B cell (primary cell): ENCODE data around the gene EPB41L1.

Experiments used
- CTCF ChIP-seq: fragments of 200-600 bp; IDR thresholded peaks from one replicate; pipeline ENCODE4 v1.8.0; 2022; ENCODE audit warnings: antibody characterized with exemption, mild to moderate bottlenecking
- EZH2 ChIP-seq: IDR thresholded peaks from 2 replicates; pipeline ENCODE4 v1.6.1; 2012; ENCODE audit warnings: borderline replicate concordance, low read depth, mild to moderate bottlenecking, moderate library complexity, low read length; ENCODE audit not compliant: insufficient read depth, poor library complexity, severe bottlenecking

GRCh38 chr20:36213362-36213761 lies 58.8 kb downstream of the EPB41L1 start:
- TF ChIP-seq CTCF: no peak
- no peak for TF ChIP-seq EZH2
